HepG2 (cell line): ENCODE data around the gene SPOP. TPM values are rescaled to one million over a fixed set of nuclear protein-coding genes. Genes with fewer than 3 reads are reported as not detected.

Experiments
- ATAC-seq: fragments of 200-7000 bp; cut with Tn5 transposase; 3 replicates; pipeline ENCODE4 v1.9.1; 2020; ENCODE audit warnings: mild to moderate bottlenecking, moderate library complexity
- BruUV-seq: library from RNA; stranded (reverse); fragments of 400-500 nt; replicated peaks from 2 replicates; lab custom pipeline; 2021; lab: Mats Ljungman, UMichigan
- CTCF ChIA-PET: fragments of 300-600 bp; formaldehyde crosslinking; extraction: SDS; loops from one replicate; lab custom pipeline; 2021; ENCODE audit warnings: low total read pairs, inconsistent platforms, low intra/inter-chr PET ratio; lab: Yijun Ruan, JAX
- POLR2A ChIA-PET: fragments of 350-600 bp; sonication (Branson Sonifier 250); formaldehyde crosslinking; loops from one replicate; lab custom pipeline; 2020; ENCODE audit warnings: antibody characterized with exemption, inconsistent platforms; lab: Yijun Ruan, JAX
- DNase-seq: peaks from one replicate; pipeline ENCODE4 v3.0.0-alpha.2; 2015; ENCODE audit warnings: low spot score
- FAIRE-seq: peaks from 3 replicates; lab custom pipeline; 2011; peaks lifted over from hg19 to GRCh38; lab: Jason Lieb, UNC
- H2AFZ ChIP-seq: one replicate; pipeline ENCODE4 v1.6.1; 2011; ENCODE audit warnings: low read length, inconsistent platforms
- H3K27ac ChIP-seq: fragments of 300-600 bp; 3 replicates; pipeline ENCODE4 v1.8.0; 2011; ENCODE audit warnings: mixed run types, mild to moderate bottlenecking, mixed read lengths, low read length, inconsistent platforms; ENCODE audit not compliant: insufficient read depth; ENCODE audit errors: extremely low read length
- H3K27me3 ChIP-seq, 2 experiments: fragments of 200-600 bp in 1 of 2; 2 replicates in 1 of 2; 3 replicates in 1 of 2; pipeline versions ENCODE4 v1.6.0 to v1.8.0; 2011; ENCODE audit warnings: low read length in 2 of 2, mild to moderate bottlenecking in 2 of 2, moderate library complexity in 2 of 2, inconsistent platforms in 1 of 2; ENCODE audit not compliant: insufficient read depth in 2 of 2, control insufficient read depth in 1 of 2
- H3K36me3 ChIP-seq, 2 experiments: fragments of 200-600 bp in 1 of 2; replicated peaks in 1 of 2; 2 replicates in 1 of 2; 3 replicates in 1 of 2; pipeline versions ENCODE4 v1.5.1 to v1.8.0; 2011; ENCODE audit warnings: low read length in 2 of 2, inconsistent platforms in 1 of 2; ENCODE audit not compliant: insufficient read depth in 2 of 2, control insufficient read depth in 1 of 2
- H3K4me1 ChIP-seq: 2 replicates; pipeline ENCODE4 v1.5.1; 2012; ENCODE audit warnings: low read length, inconsistent platforms; ENCODE audit not compliant: insufficient read depth
- H3K4me2 ChIP-seq: 2 replicates; pipeline ENCODE4 v1.6.0; 2011; ENCODE audit warnings: low read depth, low read length, inconsistent platforms
- H3K4me3 ChIP-seq, 3 experiments: fragments of 200-600 bp in 1 of 3; sonication (generic), shearing (Covaris generic) in 1 of 3; replicated peaks in 1 of 3; 2 replicates each; pipeline ENCODE4 v1.5.1; 2011 to 2016; ENCODE audit warnings: low read length in 3 of 3, inconsistent platforms in 2 of 3, low read depth in 2 of 3, mild to moderate bottlenecking in 2 of 3, control low read depth in 1 of 3, mixed read lengths in 1 of 3; ENCODE audit not compliant: insufficient read depth in 1 of 3
- H3K79me2 ChIP-seq: one replicate; pipeline ENCODE4 v1.6.1; 2011; ENCODE audit warnings: low read length, inconsistent platforms; ENCODE audit not compliant: insufficient read depth
- H3K9ac ChIP-seq: 2 replicates; pipeline ENCODE4 v1.6.0; 2011; ENCODE audit warnings: mild to moderate bottlenecking, low read depth, low read length, inconsistent platforms; ENCODE audit not compliant: insufficient read depth
- H3K9me3 ChIP-seq: 2 replicates; pipeline ENCODE4 v1.5.1; 2012; ENCODE audit warnings: mild to moderate bottlenecking, low read length
- H4K20me1 ChIP-seq: 2 replicates; pipeline ENCODE4 v1.6.0; 2011; ENCODE audit warnings: inconsistent platforms, mild to moderate bottlenecking, low read length, moderate library complexity; ENCODE audit not compliant: insufficient read depth
- ELF4 ChIP-seq: sonication (generic); formaldehyde crosslinking; IDR thresholded peaks from 2 replicates; pipeline ENCODE4 v1.5.0; 2020; ENCODE audit warnings: missing genetic modification reagents, mild to moderate bottlenecking, moderate library complexity, borderline replicate concordance
- HNF4G ChIP-seq, 2 experiments: sonication (generic) in 1 of 2; formaldehyde crosslinking in 1 of 2; IDR thresholded peaks; 2 replicates each; pipeline versions ENCODE4 v1.4.0 to v1.6.1; 2011 to 2020; ENCODE audit warnings: borderline replicate concordance in 2 of 2, low read depth in 2 of 2, mild to moderate bottlenecking in 2 of 2, low read length in 1 of 2, missing genetic modification reagents in 1 of 2, moderate library complexity in 1 of 2
- KLF6 ChIP-seq: IDR thresholded peaks from 2 replicates; pipeline ENCODE4 v1.8.0; 2016; ENCODE audit warnings: missing biosample characterization, missing genetic modification reagents
- RARA ChIP-seq: IDR thresholded peaks from 2 replicates; pipeline ENCODE4 v1.6.1; 2016; ENCODE audit warnings: missing genetic modification reagents, missing compliant biosample characterization
- TCF7 ChIP-seq: sonication (generic); IDR thresholded peaks from 2 replicates; pipeline ENCODE4 v1.6.1; 2016; ENCODE audit warnings: antibody characterized with exemption, low read depth
- ZBTB20 ChIP-seq: sonication (generic); formaldehyde crosslinking; IDR thresholded peaks from 2 replicates; pipeline ENCODE4 v1.8.1; 2023; ENCODE audit warnings: missing genetic modification reagents, low read depth, mild to moderate bottlenecking, borderline replicate concordance
- ZFP36 ChIP-seq: fragments of 150-350 bp; IDR thresholded peaks from 2 replicates; pipeline ENCODE4 v1.6.1; 2018; ENCODE audit warnings: borderline replicate concordance, low read length, low read depth; ENCODE audit not compliant: partially characterized antibody
- ZNF205 ChIP-seq: IDR thresholded peaks from 2 replicates; pipeline ENCODE4 v1.6.1; 2018; ENCODE audit warnings: missing biosample characterization, missing genetic modification reagents
- ZNF224 ChIP-seq: sonication (generic); formaldehyde crosslinking; IDR thresholded peaks from 2 replicates; pipeline ENCODE4 v1.5.0; 2020; ENCODE audit warnings: mild to moderate bottlenecking, missing genetic modification reagents
- ZNF878 ChIP-seq: sonication (generic); formaldehyde crosslinking; IDR thresholded peaks from 2 replicates; pipeline ENCODE4 v1.8.1; 2023; ENCODE audit warnings: mild to moderate bottlenecking, missing genetic modification reagents, moderate library complexity
- WGBS: methylation state at CpG from one replicate; pipeline ENCODE4 v1.1.6; 2017; ENCODE audit warnings: low lambda C conversion rate; 5-methylcytosine and 5-hydroxymethylcytosine counted together
- in situ Hi-C: cut with HindIII; loops from 2 replicates; pipeline ENCODE4 v1.10.0; 2017; ENCODE audit warnings: low pct_unique_long_range_greater_than_20kb; ENCODE audit not compliant: extremely low pct_ligation_motif_present
- intact Hi-C: fragments of 100-400 bp; cut with micrococcal nuclease; formaldehyde crosslinking; loops from one replicate; pipeline ENCODE4 v1.10.0; 2022; ENCODE audit not compliant: unreplicated experiment
- polyA plus RNA-seq, 8 experiments: library from polyadenylated mRNA; depleted of rRNA in 3 of 8; stranded (reverse) in 7 of 8; unstranded in 1 of 8; fragments of >200 nt; fragmentation: Illumina TruSeq in 4 of 8; extraction: Trizol in 4 of 8; gene quantifications; 2 replicates each; pipeline versions ENCODE4 v1.2.1 to v1.2.3, GENCODE V29; 2011 to 2016; ENCODE audit warnings: low read depth in 4 of 8, missing spikeins in 1 of 8, mixed read lengths in 1 of 8; ENCODE audit not compliant: insufficient read depth in 1 of 8
- total RNA-seq, 5 experiments: library from RNA; depleted of rRNA; stranded (reverse); fragments of >200 nt; fragmentation: Illumina TruSeq; extraction: Trizol; gene quantifications; 2 replicates each; pipeline ENCODE4 v1.2.3, GENCODE V29; 2016; ENCODE audit warnings: low read depth in 1 of 5
- TF ChIP-seq, protein P1 (sequence below): sonication (generic); formaldehyde crosslinking; IDR thresholded peaks from 2 replicates; pipeline ENCODE4 v1.8.0; 2022; ENCODE audit warnings: mild to moderate bottlenecking, missing genetic modification reagents, moderate library complexity
- TF ChIP-seq, protein P2 (sequence below): IDR thresholded peaks from 2 replicates; pipeline ENCODE4 v1.4.0; 2020; ENCODE audit warnings: mild to moderate bottlenecking, missing genetic modification reagents

The SPOP gene
- total and polyA plus RNA-seq, 2 of the 13 experiments (the other 11 are each of a cell fraction or from before 2014, with no cell fraction given) = 52.8 to 60.8 TPM

- DNase-seq (no peak), ATAC-seq (no peak), FAIRE-seq (no peak)
- no TSS peak for BruUV-seq
- in situ Hi-C loops = no loop called here
- Histone ChIP-seq H3K9me3 (no peaks in the 10 kb centered on the region), H3K9ac (no peak overlapping the region), H3K36me3 (no peaks in the 10 kb centered on the region; a peak in 1 of 5 replicates), H3K4me1 (peaks cover 60% of the 10 kb centered on the region), H3K4me2 (no peak overlapping the region), H3K4me3 (no peak overlapping the region), H2AFZ (no peak overlapping the region), H3K27me3 (no peaks in the 10 kb centered on the region), H4K20me1 (peaks cover 2% of the 10 kb centered on the region; the same call in 1 of the 2 replicates), H3K79me2 (peaks cover 42% of the 10 kb centered on the region), H3K27ac (peak overlapping the region; percentile 7)
- TF ChIP-seq ELF4 (CRISPR knock-in tag) (no peak), ZNF205 (no peak), ZNF878 (CRISPR knock-in tag) (0 out of 2 replicates have a peak, but pooled peaks have one; percentile 16)
- intact Hi-C loops = no loop called here
- 98% methylated on average over 4 of the region's 4 CpGs for WGBS
- ChIA-PET POLR2A (no interaction called here), CTCF (no interaction called here)
Measured at GRCh38 chr17:49633762-49634484, 44.0 kb downstream of the SPOP start.

DNA sequence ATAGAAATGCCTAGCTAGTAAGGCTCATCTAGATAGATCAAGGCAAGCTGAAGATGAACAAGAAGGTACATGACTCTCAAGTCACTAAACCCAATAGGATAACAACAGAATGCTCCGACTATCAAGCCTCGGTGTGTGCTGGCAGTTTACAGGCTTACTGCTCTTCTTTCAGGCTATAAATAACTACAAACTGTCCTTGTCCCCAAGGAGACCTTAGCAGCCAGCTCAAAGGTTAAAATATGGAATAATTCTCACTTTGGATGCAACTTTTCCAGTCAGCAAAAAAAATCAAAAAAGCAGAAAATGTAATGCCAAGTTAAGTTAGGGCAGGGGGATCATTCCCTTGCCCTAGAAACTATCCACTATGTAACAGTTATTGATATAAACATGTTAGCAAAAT, 44.6 kb downstream of the SPOP start:
- no peak overlapping the region; the same call in 1 of the 2 replicates for H3K9ac ChIP-seq
- ATAC-seq (peak; percentile 50; the same call in 1 of the 3 replicates), DNase-seq (no peak), FAIRE-seq (no peak)
- H3K9me3 ChIP-seq = no peaks in the 10 kb centered on the region
- no peaks in the 10 kb centered on the region for H3K27me3 ChIP-seq
- H3K4me1 ChIP-seq = peaks cover 57% of the 10 kb centered on the region
- BruUV-seq = no TSS peak
- WGBS = 45% methylated on average over 2 of the region's 2 CpGs
- ChIA-PET CTCF (interaction anchor here (0.6 kb wide), 1 partner anchor 14 kb away, joined by 3 read pairs; no protein-coding TSS in a partner anchor), POLR2A (no interaction called here)
- 0 out of 2 replicates have a peak overlapping the region, but pooled peaks have one; percentile 2 for H3K4me2 ChIP-seq
- peak overlapping the region; percentile 7 for H3K27ac ChIP-seq
- H3K36me3 ChIP-seq = no peaks in the 10 kb centered on the region; a peak in 1 of 5 replicates
- peaks cover 2% of the 10 kb centered on the region; the same call in 1 of the 2 replicates for H4K20me1 ChIP-seq
- H3K4me3 ChIP-seq = no peak overlapping the region
- intact Hi-C loops (no loop called here), in situ Hi-C loops (no loop called here)
- no peak overlapping the region for H2AFZ ChIP-seq
- H3K79me2 ChIP-seq = peaks cover 44% of the 10 kb centered on the region
- TF ChIP-seq KLF6 (CRISPR knock-in tag) (no peak), ZFP36 (no peak), ZNF224 (CRISPR knock-in tag) (no peak), RARA (peak; percentile 74), TCF7 (no peak), ZBTB20 (CRISPR knock-in tag) (no peak), HNF4G (IDR thresholded peaks at IDR 0.05; ENCODE audit: borderline replicate concordance, low read depth, low read length) (no peak), HNF4G (CRISPR knock-in tag; IDR thresholded peaks at IDR 0.05; ENCODE audit: borderline replicate concordance, low read depth) (no peak)
- TF ChIP-seq, protein P1, sequence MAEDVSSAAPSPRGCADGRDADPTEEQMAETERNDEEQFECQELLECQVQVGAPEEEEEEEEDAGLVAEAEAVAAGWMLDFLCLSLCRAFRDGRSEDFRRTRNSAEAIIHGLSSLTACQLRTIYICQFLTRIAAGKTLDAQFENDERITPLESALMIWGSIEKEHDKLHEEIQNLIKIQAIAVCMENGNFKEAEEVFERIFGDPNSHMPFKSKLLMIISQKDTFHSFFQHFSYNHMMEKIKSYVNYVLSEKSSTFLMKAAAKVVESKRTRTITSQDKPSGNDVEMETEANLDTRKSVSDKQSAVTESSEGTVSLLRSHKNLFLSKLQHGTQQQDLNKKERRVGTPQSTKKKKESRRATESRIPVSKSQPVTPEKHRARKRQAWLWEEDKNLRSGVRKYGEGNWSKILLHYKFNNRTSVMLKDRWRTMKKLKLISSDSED (CRISPR knock-in tag) = no peak
- TF ChIP-seq, protein P2, sequence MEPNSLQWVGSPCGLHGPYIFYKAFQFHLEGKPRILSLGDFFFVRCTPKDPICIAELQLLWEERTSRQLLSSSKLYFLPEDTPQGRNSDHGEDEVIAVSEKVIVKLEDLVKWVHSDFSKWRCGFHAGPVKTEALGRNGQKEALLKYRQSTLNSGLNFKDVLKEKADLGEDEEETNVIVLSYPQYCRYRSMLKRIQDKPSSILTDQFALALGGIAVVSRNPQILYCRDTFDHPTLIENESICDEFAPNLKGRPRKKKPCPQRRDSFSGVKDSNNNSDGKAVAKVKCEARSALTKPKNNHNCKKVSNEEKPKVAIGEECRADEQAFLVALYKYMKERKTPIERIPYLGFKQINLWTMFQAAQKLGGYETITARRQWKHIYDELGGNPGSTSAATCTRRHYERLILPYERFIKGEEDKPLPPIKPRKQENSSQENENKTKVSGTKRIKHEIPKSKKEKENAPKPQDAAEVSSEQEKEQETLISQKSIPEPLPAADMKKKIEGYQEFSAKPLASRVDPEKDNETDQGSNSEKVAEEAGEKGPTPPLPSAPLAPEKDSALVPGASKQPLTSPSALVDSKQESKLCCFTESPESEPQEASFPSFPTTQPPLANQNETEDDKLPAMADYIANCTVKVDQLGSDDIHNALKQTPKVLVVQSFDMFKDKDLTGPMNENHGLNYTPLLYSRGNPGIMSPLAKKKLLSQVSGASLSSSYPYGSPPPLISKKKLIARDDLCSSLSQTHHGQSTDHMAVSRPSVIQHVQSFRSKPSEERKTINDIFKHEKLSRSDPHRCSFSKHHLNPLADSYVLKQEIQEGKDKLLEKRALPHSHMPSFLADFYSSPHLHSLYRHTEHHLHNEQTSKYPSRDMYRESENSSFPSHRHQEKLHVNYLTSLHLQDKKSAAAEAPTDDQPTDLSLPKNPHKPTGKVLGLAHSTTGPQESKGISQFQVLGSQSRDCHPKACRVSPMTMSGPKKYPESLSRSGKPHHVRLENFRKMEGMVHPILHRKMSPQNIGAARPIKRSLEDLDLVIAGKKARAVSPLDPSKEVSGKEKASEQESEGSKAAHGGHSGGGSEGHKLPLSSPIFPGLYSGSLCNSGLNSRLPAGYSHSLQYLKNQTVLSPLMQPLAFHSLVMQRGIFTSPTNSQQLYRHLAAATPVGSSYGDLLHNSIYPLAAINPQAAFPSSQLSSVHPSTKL (CRISPR knock-in tag) = 0 out of 2 replicates have a peak, but pooled peaks have one; percentile 15
